HG03354 (cell line): Measurements from ENCODE around the gene TIGD3.
A peak's percentile ranks its signal among the peaks of the same experiment; 100 is the strongest.

Experiments
- ATAC-seq: cut with Tn5 transposase; IDR thresholded peaks from one replicate; pipeline ENCODE4 v1.9.1; 2021; ENCODE audit warnings: mild to moderate bottlenecking; ENCODE audit not compliant: unreplicated experiment, poor library complexity, severe bottlenecking

Gene TIGD3

GRCh38 chr11:65362966-65363365 lies 8.4 kb downstream of the TIGD3 start:
- no peak for ATAC-seq

- ATAC-seq = no peak
These were observed 9.2 kb downstream of the TIGD3 start for GRCh38 chr11:65363770-65364169.

GRCh38 chr11:65366340-65366773 lies 11.8 kb downstream of the TIGD3 start:
- no peak for ATAC-seq

DNA sequence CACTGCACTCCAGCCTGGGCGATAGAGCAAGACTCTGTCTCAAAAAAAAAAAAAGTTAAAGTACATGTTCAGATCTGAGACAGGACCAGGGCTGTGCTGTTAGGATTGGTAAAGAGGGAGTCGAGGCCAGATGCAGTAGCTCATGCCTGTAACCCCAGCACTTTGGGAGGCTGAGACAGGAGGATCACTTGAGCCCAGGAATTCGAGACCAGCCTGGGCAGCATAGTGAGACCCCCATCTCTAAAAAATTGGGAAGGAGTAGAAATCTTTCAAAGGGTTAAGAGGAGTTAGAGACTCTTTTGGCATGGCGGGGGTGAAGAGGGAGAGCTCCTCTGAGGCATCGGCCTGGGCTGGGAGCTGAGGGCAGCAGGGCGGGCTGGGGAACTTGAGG lies 16.1 kb downstream of the TIGD3 start:
- ATAC-seq = no peak

DNA sequence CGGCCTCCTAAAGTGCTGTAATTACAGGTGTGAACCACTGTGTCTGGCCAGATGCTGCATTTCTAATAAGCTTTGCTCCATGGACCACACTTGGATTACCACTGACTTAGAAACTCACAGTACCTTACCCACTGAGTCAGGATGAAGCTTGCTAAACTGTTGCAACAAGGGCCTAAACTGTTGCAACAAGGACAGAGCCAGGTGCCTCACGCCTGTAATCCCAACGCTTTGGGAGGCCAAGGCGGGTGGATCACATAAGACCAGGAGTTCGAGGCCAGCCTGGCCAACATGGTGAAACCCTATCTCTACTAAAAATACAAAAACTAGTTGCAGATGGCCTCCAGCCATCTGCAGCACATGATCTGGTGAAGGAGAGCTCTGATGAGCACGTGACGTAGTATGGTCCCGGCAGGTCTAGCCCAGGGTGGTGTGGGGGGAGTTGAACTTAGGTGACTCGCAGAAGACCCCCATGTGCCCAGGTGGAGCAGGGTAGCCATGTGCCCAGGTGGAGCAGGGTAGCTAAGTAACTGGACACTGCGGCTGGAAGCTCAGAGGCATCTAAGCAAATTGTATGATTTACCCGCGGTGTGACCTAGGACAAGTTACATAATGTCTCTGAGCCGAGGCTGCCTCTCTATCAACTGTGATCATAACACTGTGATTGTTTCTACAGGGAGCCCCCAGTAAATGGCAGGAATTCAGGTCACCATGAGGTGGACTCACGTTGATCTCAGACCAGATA lies 19.5 kb downstream of the TIGD3 start:
- ATAC-seq = no peak

DNA sequence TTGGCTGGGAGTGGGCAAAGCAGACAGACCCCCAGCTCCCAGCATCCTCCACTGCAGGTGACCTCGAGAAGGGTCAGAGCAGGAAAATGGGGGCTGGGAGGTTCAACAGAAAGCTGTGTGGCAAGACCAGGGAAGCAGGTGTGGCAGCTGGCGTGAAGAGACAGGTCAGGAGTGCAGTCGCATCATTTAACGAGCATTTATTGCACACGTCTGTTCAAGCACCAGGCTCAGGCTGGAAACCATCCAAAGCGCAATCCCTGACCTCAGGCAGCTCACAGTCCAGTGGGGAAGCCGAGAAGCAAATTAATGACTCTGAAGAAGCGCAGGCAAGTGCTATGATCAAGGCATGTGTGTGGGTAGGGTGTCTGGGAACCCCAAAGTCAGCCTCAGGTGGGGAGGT lies 20.5 kb downstream of the TIGD3 start:
- ATAC-seq = no peak

DNA sequence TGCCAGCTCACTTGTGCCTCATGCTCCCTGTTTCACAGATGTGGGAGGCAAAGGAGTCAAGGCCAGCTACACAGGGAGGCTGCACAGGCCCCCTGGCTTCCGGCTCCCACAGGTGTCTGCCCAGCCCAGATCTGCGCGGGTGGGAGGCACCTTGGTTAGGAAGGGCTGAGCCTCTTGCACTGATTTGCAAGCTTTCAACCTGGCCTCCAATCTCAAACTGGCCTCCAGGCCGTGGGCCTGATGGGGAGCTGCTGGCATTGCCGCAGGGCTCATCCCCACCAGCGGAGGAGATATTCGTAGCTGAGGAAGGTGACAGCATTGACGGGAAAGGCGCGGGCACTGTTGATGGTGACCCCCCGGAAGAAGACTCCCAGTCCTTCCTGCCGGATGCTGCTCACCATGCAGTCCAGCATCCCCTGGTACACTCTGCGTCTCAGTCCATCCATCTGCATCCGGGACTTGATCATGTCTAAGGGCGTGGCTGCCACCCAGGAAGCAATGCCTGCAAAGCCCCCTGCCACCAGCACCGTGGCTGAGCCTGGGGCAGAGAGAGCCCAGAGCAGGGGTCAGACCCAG lies 21.7 kb downstream of the TIGD3 start:
- no peak for ATAC-seq

GRCh38 chr11:65377036-65377435 lies 22.5 kb downstream of the TIGD3 start:
- ATAC-seq = no peak

GRCh38 chr11:65377777-65378176 lies 23.2 kb downstream of the TIGD3 start:
- ATAC-seq = no peak

DNA sequence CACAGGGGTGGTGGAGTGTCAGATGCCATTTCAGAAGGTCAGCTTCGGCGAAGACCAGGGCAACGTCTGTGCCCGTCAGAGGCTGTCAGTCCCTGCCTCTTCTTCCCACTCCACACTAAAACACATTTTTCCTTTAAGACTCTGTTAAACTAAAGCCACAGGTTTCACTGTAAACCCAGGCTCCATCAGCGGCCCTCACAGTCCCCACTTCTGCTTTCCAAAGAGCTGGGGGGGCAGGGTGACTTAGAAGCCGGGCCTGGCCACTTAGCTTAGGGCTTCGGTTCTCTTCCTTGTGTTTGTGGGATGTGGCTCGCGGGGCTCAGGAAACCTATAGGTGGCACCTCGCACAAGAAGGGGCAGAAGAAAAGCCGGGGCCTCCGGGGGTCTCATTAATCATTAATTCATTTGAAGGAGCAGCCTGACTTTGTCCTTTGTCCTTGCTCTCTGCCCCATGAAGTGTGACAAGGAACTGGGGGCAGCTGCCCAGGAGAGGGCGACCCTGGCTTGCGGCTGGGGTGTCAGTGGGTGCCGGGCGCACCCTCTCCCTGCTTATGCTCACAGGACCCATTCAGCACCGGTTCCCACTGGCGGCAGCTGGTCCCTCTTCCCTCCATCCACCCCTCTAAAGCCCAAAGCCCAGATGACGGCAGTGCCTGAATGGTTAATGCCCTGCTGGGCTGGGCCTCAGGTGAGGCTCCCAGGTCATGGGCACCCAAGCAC lies 23.8 kb downstream of the TIGD3 start:
- ATAC-seq = no peak

GRCh38 chr11:65378928-65379638 lies 24.5 kb downstream of the TIGD3 start:
- ATAC-seq = no peak

GRCh38 chr11:65379698-65380459 lies 25.3 kb downstream of the TIGD3 start:
- ATAC-seq = no peak

GRCh38 chr11:65380460-65381119 lies 26.0 kb downstream of the TIGD3 start:
- ATAC-seq = no peak

DNA sequence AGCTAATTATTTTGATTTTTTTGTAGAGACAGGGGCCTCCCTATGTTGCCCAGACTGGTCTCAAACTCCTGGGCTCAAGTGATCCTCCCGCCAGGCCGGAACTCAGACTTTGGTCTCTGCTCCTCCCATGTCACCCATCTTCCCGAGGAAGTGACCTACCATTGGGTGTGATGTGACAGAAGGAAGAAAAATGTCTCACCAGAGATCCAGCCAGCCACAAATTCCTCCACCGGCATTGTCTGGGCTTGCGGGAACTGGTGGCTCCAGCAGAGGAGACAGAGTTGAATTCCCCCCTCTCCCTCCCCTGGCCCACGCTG lies 27.1 kb downstream of the TIGD3 start:
- ATAC-seq = peak; percentile 7

GRCh38 chr11:65382033-65382803 lies 27.7 kb downstream of the TIGD3 start, which contains the start of gene SLC25A45:
Gene SLC25A45, minus strand, starts transcription at chr11:65382646. Its CDS starts 695 bp downstream, at chr11:65381951.
- ATAC-seq = peak; percentile 65

DNA sequence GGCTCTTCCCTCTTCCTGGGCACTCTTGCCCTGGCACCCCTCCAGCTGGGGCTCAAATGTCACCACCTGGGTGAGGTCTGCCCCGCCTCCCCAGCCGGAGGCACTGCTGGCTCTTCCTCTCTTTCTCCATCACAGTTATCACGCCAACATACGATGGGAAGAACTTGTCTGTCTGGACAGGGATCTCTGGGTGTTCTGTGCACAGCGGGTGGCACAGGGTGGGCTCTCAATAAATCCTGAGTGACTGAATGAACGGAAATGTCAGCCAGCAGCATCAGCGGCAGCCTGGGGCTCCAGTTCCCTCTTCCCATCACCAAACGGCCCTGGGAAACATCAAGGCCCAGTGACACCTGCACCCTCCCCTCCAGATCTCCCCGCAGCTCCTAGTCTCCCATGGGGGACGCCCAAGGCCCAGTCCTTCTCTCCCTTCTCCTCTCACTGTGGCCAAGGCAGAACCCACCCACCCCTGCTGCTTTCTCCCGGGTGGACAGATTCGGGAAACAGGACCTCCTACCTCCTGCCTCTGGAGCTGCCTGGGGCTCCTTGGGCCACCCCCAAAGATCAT lies 28.3 kb downstream of the TIGD3 start:
- ATAC-seq = no peak

DNA sequence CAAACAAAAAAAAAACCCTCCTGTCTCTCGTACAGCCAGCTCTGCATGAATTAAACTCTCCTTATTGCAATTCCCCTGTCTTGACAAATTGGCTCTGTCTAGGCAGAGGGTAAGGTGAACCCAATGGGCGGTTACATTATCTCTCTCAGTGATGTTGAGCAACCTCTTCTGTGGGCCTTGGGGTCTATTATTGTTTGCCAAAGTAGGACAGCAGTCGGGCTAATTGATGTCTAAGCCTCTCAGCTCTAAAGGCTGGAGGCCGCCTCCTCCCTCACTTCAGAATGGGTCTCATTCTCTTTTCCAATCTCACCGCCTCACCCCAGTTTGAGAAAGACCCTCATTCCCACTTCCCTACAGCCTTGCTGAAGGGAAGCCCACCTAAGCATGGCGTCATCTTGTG lies 29.2 kb downstream of the TIGD3 start:
- no peak for ATAC-seq

- no peak for ATAC-seq
These were observed 29.8 kb downstream of the TIGD3 start for GRCh38 chr11:65384301-65384889.
